OCI-LY1 (cell line): ENCODE data around the gene ASB4.

Experiments used
- H2AFZ ChIP-seq: fragments of 200-600 bp; sonication (generic), shearing (Covaris generic); 2 replicates; pipeline ENCODE4 v1.6.0; 2014; ENCODE audit warnings: antibody characterized with exemption, mild to moderate bottlenecking, low read length
- H3F3A ChIP-seq: fragments of 200-600 bp; sonication (generic), shearing (Covaris generic); 2 replicates; pipeline ENCODE4 v1.6.0; 2014; ENCODE audit warnings: mild to moderate bottlenecking, antibody characterized with exemption, low read length, moderate library complexity; ENCODE audit not compliant: insufficient read depth
- H3K27ac ChIP-seq: fragments of 200-600 bp; sonication (generic); 2 replicates; pipeline ENCODE4 v1.5.1; 2014; ENCODE audit warnings: low read length, mixed run types, mild to moderate bottlenecking, low read depth; ENCODE audit not compliant: poor library complexity, severe bottlenecking
- H3K27me3 ChIP-seq: fragments of 200-600 bp; sonication (generic); 2 replicates; pipeline ENCODE4 v1.6.0; 2014; ENCODE audit warnings: antibody characterized with exemption, mild to moderate bottlenecking, low read length, moderate library complexity; ENCODE audit not compliant: insufficient read depth
- H3K36me3 ChIP-seq: fragments of 200-600 bp; sonication (generic); 2 replicates; pipeline ENCODE4 v1.6.1; 2014; ENCODE audit warnings: mild to moderate bottlenecking, antibody characterized with exemption, low read length, moderate library complexity, mixed read lengths; ENCODE audit not compliant: insufficient read depth
- H3K4me1 ChIP-seq: fragments of 200-600 bp; sonication (generic); 2 replicates; pipeline ENCODE4 v1.5.1; 2014; ENCODE audit warnings: mild to moderate bottlenecking, low read length, moderate library complexity; ENCODE audit not compliant: insufficient read depth, severe bottlenecking
- H3K4me2 ChIP-seq: fragments of 200-600 bp; sonication (generic), shearing (Covaris generic); 2 replicates; pipeline ENCODE4 v1.6.1; 2014; ENCODE audit warnings: low read length
- H3K4me3 ChIP-seq: fragments of 200-600 bp; sonication (generic); 2 replicates; pipeline ENCODE4 v1.5.1; 2014; ENCODE audit warnings: low read length, low read depth, mild to moderate bottlenecking, mixed read lengths; ENCODE audit not compliant: poor library complexity, severe bottlenecking
- H3K79me2 ChIP-seq: fragments of 200-600 bp; shearing (Covaris generic); 2 replicates; pipeline ENCODE4 v1.6.1; 2016; ENCODE audit warnings: mixed run types, low read length, mixed read lengths; ENCODE audit not compliant: insufficient read depth
- H3K9ac ChIP-seq: fragments of 200-600 bp; sonication (generic), shearing (Covaris generic); 2 replicates; pipeline ENCODE4 v1.6.1; 2014; ENCODE audit warnings: mild to moderate bottlenecking, low read length, mixed read lengths
- H3K9me2 ChIP-seq: fragments of 200-600 bp; sonication (generic), shearing (Covaris generic); 2 replicates; pipeline ENCODE4 v1.6.1; 2014; ENCODE audit warnings: low read depth, mild to moderate bottlenecking, low read length, mixed read lengths
- H3K9me3 ChIP-seq: fragments of 200-600 bp; shearing (Covaris generic); 2 replicates; pipeline ENCODE4 v1.6.1; 2014; ENCODE audit warnings: low read length, mixed read lengths
- H4K20me1 ChIP-seq: fragments of 200-600 bp; sonication (generic), shearing (Covaris generic); 2 replicates; pipeline ENCODE4 v1.6.0; 2016; ENCODE audit warnings: mild to moderate bottlenecking, low read length; ENCODE audit not compliant: insufficient read depth
- EZH2 ChIP-seq: fragments of 200-600 bp; sonication (generic), shearing (Covaris generic); IDR thresholded peaks from 2 replicates; pipeline ENCODE4 v1.8.0; 2017; ENCODE audit warnings: borderline replicate concordance, mixed run types, mild to moderate bottlenecking, antibody characterized with exemption, low read length, moderate library complexity, mixed read lengths
- TF ChIP-seq, protein P1 (sequence below): fragments of 200-600 bp; sonication (generic), shearing (Covaris generic); IDR thresholded peaks from 2 replicates; pipeline ENCODE4 v1.5.1; 2017; ENCODE audit warnings: mild to moderate bottlenecking, antibody characterized with exemption, low read length, moderate library complexity, mixed read lengths

Gene ASB4

GRCh38 chr7:95589031-95589430, 103.3 kb downstream of the ASB4 start:
- no peaks in the 10 kb centered on the region for H3K36me3 ChIP-seq

DNA sequence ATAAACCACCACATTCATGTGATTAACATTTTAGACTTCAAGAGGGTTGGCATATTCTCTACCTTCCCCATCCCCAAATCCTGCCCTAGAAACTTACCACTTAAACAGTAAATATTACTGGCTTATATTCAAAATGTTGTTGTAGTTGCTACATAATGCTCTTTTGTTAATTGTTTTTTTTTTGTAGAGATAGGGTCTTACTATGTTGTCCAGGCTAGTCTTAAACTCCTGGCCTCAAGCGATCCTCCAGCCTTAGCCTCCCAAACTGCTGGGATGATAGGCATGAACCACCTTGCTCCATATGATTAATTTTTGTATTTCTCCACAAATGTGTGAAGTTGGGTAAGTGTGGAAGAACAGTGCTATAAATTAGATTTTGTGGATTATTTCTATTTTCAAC, 104.0 kb downstream of the ASB4 start:
- no peak overlapping the region for H3K4me3 ChIP-seq
- H3K27ac ChIP-seq = no peak overlapping the region
- no peaks in the 10 kb centered on the region for H3K27me3 ChIP-seq
- no peaks in the 10 kb centered on the region for H3K9me3 ChIP-seq
- H3K9ac ChIP-seq = no peak overlapping the region
- no peaks in the 10 kb centered on the region for H3K79me2 ChIP-seq
- no peak overlapping the region for H3K4me2 ChIP-seq
- TF ChIP-seq, protein P1, sequence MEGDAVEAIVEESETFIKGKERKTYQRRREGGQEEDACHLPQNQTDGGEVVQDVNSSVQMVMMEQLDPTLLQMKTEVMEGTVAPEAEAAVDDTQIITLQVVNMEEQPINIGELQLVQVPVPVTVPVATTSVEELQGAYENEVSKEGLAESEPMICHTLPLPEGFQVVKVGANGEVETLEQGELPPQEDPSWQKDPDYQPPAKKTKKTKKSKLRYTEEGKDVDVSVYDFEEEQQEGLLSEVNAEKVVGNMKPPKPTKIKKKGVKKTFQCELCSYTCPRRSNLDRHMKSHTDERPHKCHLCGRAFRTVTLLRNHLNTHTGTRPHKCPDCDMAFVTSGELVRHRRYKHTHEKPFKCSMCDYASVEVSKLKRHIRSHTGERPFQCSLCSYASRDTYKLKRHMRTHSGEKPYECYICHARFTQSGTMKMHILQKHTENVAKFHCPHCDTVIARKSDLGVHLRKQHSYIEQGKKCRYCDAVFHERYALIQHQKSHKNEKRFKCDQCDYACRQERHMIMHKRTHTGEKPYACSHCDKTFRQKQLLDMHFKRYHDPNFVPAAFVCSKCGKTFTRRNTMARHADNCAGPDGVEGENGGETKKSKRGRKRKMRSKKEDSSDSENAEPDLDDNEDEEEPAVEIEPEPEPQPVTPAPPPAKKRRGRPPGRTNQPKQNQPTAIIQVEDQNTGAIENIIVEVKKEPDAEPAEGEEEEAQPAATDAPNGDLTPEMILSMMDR = no peak
- no peak for TF ChIP-seq EZH2
- no peaks in the 10 kb centered on the region for H3K36me3 ChIP-seq
- H3K4me1 ChIP-seq = no peaks in the 10 kb centered on the region
- no peak overlapping the region for H2AFZ ChIP-seq
- no peaks in the 10 kb centered on the region for H3F3A ChIP-seq
- no peaks in the 10 kb centered on the region for H4K20me1 ChIP-seq
- no peaks in the 10 kb centered on the region for H3K9me2 ChIP-seq

More at GRCh38 chr7:95589031-95589430, 103.3 kb downstream of the ASB4 start:
- H4K20me1 ChIP-seq = no peaks in the 10 kb centered on the region
- H3K4me2 ChIP-seq = no peak overlapping the region
- no peaks in the 10 kb centered on the region for H3K9me2 ChIP-seq
- no peak overlapping the region for H3K4me3 ChIP-seq
- no peak overlapping the region for H3K27ac ChIP-seq
- no peaks in the 10 kb centered on the region for H3K27me3 ChIP-seq
- H3K79me2 ChIP-seq = no peaks in the 10 kb centered on the region
- TF ChIP-seq, protein P1 = no peak
- no peak for TF ChIP-seq EZH2
- H2AFZ ChIP-seq = no peak overlapping the region
- no peak overlapping the region for H3K9ac ChIP-seq
- no peaks in the 10 kb centered on the region for H3F3A ChIP-seq
- H3K4me1 ChIP-seq = no peaks in the 10 kb centered on the region
- no peaks in the 10 kb centered on the region for H3K9me3 ChIP-seq
